NCI-H2196 treated with DMSO at 0.1 percent for 48 hours (cell line): ENCODE results near the gene HCCS.
A peak's percentile ranks its signal among the peaks of the same experiment; 100 is the strongest.
"Not testable (repeated sequence)": the region's sequence is repeated elsewhere in the genome, so short reads cannot be mapped to it uniquely, and the experiment has no call there.

Source experiments
- DNase-seq: peaks from one replicate; lab custom pipeline; 2025; ENCODE audit not compliant: unreplicated experiment; lab: John Stamatoyannopoulos, UW

HCCS gene

GRCh38 chrX:11119313-11119943, 8.3 kb downstream of the HCCS start:
- no peak for DNase-seq

GRCh38 chrX:11123087-11123486, 12.0 kb downstream of the HCCS start:
- DNase-seq = not testable (repeated sequence)

GRCh38 chrX:11124112-11124511, 13.0 kb downstream of the HCCS start:
- no peak for DNase-seq

GRCh38 chrX:11125060-11125459, 13.9 kb downstream of the HCCS start:
- no peak for DNase-seq

DNA sequence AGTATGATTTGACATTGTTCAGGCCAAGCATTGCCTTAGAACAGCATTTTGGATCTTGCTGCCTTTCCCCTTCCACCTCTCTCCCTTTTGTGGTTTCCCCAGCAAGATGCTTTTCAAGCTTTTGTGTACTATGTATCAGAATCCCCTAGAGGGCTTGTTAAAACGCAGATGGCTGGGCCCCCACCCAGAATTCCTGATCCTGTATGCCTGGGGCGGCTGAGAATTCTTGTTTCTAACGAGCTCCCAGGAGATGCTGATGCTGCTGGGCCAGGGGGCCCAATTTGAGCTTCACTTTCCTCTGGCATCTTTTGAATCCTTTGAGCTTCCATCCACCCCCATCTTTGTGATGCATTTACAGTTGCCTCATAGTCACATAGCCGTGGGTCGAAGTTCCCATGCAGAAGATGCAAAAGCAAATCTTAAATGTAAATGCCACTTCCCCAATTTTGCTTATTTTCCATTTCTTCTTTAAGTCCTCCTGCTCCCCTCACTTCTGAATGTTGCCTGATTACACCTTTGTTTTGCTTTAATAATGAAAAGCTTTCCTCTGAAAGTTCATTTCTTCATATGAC, 18.5 kb downstream of the HCCS start:
- DNase-seq = no peak

GRCh38 chrX:11130136-11130535, 19.0 kb downstream of the HCCS start:
- no peak for DNase-seq

- no peak for DNase-seq
Observed at GRCh38 chrX:11131146-11131545, 20.0 kb downstream of the HCCS start.

GRCh38 chrX:11135564-11136185, 24.5 kb downstream of the HCCS start:
- no peak for DNase-seq

DNA sequence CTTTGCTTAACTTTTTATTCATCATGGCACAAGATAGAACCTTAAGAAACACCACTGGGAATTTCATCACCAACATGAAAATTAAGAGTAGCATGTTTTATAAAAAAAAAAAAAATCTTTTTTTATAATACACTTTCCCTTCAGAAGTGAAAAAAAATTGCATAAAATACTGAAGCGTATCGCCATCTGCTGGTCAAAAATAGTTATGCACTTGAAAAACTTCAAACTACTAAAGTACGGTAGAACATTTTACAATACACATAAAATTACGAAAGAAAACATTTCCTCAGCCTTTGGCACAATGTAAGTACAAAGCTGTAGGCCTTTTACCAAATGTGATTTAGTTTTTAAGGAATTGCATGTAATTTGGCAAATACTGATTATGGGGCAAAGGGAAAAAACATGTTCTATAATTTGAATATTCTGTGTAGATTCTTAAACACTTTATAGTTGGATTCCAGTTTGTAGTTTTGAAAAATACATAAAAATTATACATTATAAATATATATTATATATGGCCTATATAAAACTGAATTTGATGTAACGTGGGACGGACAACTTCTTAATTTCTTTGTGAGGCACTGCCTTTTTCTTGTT, 26.5 kb downstream of the HCCS start:
- DNase-seq = no peak

- no peak for DNase-seq
Observed at GRCh38 chrX:11138498-11139390, 27.6 kb downstream of the HCCS start.

DNA sequence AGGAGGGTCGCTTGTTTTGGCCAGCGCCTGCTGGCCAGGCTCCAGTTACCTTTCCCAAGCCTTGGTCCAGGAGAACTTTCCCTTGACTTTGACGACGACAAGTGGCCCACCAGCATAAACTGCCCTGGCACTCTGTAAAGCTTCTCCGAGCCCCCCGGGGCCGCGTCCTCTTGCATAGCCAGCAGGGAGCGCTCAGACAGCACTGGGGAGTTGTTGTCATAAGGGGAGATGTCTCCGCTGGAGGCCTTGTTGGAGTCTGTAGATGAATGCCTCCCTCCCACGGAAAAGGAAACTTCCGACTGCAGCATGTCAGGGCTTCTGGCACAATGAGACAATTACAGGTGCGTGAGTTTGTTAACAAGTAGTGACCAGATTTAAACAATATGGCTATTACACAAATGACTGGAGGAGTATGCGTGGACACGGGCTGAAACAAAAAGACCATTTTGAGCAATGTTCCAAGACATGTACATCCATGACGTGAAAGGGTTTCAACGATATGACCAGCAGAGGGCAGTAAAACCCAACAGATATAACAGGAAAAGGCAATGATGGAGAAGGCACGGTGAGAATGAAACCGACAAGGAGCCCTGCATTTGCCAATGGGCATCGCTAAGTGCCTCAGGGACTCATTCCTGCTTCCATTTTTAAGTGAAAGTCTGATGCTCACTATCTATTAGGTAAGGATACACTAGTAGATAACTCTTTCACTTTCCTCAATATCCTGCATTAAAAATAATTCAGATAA, 33.0 kb downstream of the HCCS start:
- peak; percentile 36 for DNase-seq

GRCh38 chrX:11146411-11146810, 35.3 kb downstream of the HCCS start:
- DNase-seq = no peak

- DNase-seq = no peak
Observed at GRCh38 chrX:11148401-11148800, 37.3 kb downstream of the HCCS start.

GRCh38 chrX:11151799-11152559, 40.8 kb downstream of the HCCS start:
- no peak for DNase-seq

GRCh38 chrX:11159149-11159548, 48.0 kb downstream of the HCCS start:
- DNase-seq = no peak

- no peak for DNase-seq
Observed at GRCh38 chrX:11164433-11164832, 53.3 kb downstream of the HCCS start.

- DNase-seq = no peak
Observed at GRCh38 chrX:11171956-11172355, 60.8 kb downstream of the HCCS start.

- DNase-seq = no peak
Observed at GRCh38 chrX:11172415-11172814, 61.3 kb downstream of the HCCS start.
